Measurements from ENCODE around the gene LRCH4.
"Not testable (repeated sequence)": the region's sequence is repeated elsewhere in the genome, so short reads cannot be mapped to it uniquely, and the experiment has no call there.

Gene LRCH4

DNA sequence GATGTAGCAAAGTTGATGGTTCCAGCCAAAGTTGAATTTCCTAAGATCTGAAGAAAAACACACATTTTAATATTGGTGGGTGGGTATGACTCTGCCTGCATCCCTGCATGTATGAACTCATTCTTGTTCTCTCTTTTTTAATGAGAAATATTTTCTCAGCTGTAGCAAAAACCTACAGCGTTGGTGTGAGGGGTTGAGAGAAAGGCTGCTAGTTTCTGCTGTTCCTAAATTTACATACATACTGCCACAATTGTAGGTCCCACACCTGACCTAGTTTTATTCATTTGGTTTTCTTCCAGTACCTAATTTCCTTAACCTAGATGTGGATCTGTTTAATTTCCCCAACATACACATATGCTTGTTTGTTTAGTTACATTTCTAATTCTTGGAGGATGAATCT is 42.3 kb downstream of the LRCH4 start:
- no peak for DNase-seq

GRCh38 chr7:100541309-100541708 is 44.6 kb downstream of the LRCH4 start:
- not testable (repeated sequence) for DNase-seq

DNA sequence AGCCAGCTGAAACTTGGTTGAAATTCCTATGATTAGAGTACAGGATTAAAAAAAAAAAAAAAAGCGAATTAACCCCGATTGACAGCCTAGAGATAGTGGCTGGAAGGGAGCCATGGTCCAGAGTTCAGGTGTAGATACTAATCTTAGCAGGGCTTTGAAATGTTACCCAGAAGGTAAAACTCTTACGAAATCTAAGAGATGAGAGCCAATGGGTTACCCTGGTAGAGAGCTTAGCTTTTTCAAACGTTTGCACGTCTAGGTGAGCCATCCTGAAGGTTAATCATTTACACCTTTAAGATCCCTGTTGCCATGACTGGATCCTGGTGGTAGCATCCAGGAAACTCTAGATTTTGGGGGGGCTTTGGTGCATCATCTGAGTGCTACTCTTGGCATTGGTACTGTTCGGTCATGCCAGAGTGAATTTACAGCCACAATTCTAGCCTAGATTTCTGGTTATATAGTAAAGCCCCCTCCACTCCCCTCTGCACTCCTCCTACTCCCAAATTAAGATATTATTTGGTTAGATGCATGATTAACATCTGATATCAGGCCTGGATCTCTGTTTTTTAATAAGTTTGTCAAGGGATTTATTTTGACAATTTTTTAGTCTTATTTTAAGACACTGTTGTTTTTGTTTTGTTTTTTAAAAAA is 45.7 kb downstream of the LRCH4 start:
- no peak for DNase-seq

DNA sequence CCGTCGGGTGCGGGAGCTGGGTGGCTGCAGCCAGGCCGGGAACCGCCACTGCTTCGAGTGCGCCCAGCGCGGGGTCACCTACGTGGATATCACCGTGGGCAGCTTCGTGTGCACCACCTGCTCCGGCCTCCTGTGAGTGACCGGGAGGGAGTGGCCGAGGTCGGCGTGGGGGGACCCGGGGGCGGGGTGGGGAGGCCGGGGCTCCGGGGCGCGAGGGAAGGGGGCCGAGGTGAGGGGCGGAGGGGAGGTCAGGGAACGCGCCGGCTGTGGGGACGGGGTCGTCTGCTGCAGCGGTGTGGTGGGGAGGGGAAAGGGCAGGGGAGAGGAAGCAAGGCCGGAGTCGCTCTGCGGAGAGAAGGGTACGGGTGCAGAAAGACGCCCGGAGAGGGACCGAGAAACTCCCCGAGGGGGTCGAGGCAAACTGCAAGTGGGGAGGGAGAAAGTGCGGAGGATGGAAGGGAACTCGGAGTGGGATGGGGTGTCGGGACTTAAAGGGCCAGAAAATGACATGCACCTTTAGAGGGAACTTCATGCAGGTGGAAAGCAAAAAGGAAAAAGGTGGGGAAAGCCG is 46.4 kb downstream of the LRCH4 start:
- DNase-seq, result no peak

- DNase-seq, result peak; percentile 98
These were observed 47.1 kb downstream of the LRCH4 start, which contains the start of gene AGFG2 for GRCh38 chr7:100538654-100539435. TSS of gene AGFG2 (plus strand) at chr7:100539203. CDS start at chr7:100539347, 144 bp downstream.

GRCh38 chr7:100538348-100538653 is 47.6 kb downstream of the LRCH4 start:
- DNase-seq, result no peak

DNA sequence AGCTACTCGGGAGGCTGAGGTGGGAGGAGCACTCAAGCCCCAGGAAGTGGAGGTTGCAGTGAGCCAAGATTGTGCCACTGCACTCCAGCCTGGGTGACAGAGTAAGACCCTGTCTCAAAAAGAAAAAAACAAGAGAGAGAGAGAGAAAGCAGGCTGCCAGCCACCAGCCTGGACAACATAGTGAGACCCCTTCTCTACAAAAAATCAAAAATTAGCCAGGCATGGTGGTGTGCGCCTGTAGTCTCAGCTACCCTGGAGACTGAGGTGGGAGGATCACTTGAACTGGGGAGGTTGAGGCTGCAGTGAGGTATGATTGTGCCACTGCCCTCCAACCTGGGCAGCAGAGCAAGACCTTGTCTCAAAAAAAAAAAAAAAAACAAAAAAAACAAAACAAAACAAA is 49.2 kb downstream of the LRCH4 start:
- not testable (repeated sequence) for DNase-seq

DNA sequence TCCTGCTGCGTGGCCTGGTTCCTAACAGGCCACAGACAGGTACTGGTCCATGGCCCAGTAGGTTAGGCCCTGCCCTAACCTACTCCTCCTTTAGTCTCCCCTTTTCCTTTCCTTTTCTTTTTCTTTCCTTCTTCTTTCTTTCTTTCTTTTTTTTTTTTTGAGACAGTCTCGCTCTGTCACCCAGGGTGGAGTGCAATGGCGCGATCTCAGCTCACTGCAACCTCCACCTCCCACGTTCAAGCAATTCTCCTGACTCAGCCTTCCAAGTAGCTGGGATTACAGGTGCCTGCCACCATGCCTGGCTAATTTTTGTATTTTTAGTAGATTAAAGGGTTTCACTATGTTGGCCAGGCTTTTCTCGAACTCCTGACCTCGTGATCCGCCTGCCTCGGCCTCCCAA is 49.9 kb downstream of the LRCH4 start:
- DNase-seq, result not testable (repeated sequence)

DNA sequence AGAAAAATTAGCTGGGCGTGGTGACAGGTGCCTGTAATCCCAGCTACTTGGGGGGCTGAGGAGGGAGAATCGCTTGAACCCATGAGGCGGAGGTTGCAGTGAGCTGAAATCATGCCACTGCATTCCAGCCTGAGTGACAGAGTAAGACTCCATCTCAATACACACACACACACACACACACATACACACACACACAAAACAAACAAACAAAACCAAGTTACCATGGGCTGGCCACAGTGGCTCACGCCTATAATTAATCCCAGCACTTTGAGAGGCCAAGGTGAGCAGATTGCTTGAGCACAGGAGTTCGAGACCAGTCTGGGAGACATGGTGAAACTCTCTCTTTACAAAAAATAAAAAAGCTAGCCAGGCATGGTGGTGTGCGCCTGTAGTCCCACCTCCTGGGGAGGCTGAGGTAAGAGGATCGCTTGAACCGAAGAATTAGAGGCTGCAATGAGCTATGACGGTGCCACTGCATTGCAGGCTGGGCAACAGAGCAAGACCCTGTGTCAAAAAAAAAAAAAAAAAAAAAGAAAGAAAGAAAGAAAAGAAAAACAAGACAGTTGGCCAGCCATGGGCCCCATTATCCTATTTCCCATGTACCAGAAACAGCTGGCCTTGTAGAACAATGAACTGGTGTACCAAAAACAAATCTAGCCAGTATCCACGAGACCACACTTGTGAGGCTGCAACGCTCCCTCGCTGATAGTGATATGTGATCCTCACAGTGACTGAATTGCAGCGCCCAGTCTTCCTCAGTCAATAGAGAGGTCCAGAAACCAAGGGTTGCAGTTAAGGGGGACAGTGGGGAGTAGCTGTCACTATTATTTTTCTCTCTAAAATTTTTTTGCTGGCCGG is 53.5 kb downstream of the LRCH4 start:
- DNase-seq, result no peak

DNA sequence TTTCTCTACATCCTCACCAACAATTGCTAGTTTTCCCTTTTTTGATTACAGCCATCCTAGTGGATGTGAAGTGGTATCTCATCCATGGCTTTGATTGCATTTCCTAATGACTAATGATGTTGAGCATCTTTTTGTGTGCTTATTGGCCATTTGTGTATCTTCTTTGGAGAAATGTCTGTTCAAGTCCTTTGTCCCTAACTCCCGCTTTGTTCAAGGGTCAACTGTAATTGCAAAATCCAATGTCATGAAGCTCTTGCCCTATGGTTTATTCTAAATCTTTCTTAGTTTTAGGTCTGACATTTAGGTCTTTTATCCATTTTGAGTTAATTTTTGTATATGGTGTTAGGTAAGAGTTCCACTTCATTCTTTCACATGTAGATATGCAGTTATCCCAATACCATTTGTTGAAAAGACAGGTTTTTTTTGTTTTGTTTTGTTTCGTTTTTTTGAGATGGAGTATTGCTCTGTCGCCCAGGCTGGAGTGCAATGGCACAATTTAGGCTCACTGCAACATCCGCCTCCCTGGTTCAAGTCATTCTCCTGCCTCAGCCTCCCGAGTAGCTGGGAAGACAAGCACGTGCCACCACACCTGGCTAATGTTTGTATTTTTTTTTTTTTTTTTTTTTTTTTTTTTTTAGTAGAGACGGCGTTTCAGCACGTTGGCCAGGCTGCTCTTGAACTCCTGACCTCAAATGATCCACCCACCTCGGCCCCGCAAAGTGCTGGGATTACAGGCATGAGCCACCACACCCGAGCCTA is 57.6 kb downstream of the LRCH4 start:
- DNase-seq, result not testable (repeated sequence)
